Trophoblast cell (in vitro differentiated cells and primary cell): ENCODE results near the gene THNSL1.

Experiments
- DNase-seq, 2 donors: peaks; one replicate each; pipeline ENCODE4 v3.0.0-alpha.2; 2016
- H2AFZ ChIP-seq: 2 replicates; pipeline ENCODE4 v1.6.1; 2013; ENCODE audit warnings: low read length, moderate library complexity, mild to moderate bottlenecking; ENCODE audit not compliant: insufficient read depth, poor library complexity
- H2AK5ac ChIP-seq: 2 replicates; pipeline ENCODE4 v1.6.1; 2013; ENCODE audit warnings: mild to moderate bottlenecking, low read length
- H2BK120ac ChIP-seq: 2 replicates; pipeline ENCODE4 v1.6.1; 2013; ENCODE audit warnings: low read length, mild to moderate bottlenecking, moderate library complexity; ENCODE audit not compliant: insufficient read depth, poor library complexity
- H2BK12ac ChIP-seq: 2 replicates; pipeline ENCODE4 v1.6.1; 2013; ENCODE audit warnings: mild to moderate bottlenecking, low read length, moderate library complexity
- H2BK5ac ChIP-seq: 2 replicates; pipeline ENCODE4 v1.6.1; 2013; ENCODE audit warnings: low read length, low read depth, moderate library complexity, mild to moderate bottlenecking; ENCODE audit not compliant: poor library complexity
- H3K14ac ChIP-seq: 2 replicates; pipeline ENCODE4 v1.6.1; 2013; ENCODE audit warnings: mild to moderate bottlenecking, low read length
- H3K18ac ChIP-seq: 2 replicates; pipeline ENCODE4 v1.6.1; 2013; ENCODE audit warnings: mild to moderate bottlenecking, low read length
- H3K23ac ChIP-seq: 2 replicates; pipeline ENCODE4 v1.6.1; 2013; ENCODE audit warnings: low read length
- H3K27ac ChIP-seq: 2 replicates; pipeline ENCODE4 v1.5.1; 2013; ENCODE audit warnings: low read depth, mild to moderate bottlenecking, inconsistent platforms, low read length, moderate library complexity
- H3K27me3 ChIP-seq: 2 replicates; pipeline ENCODE4 v1.6.1; 2013; ENCODE audit warnings: inconsistent platforms, mild to moderate bottlenecking, low read length, moderate library complexity; ENCODE audit not compliant: insufficient read depth
- H3K36me3 ChIP-seq, 2 experiments: 1 replicate in 1 of 2; 2 replicates in 1 of 2; pipeline ENCODE4 v1.6.1; 2013; ENCODE audit warnings: low read length in 2 of 2, mild to moderate bottlenecking in 2 of 2, moderate library complexity in 1 of 2; ENCODE audit not compliant: insufficient read depth in 2 of 2, control insufficient read depth in 1 of 2
- H3K4ac ChIP-seq: 2 replicates; pipeline ENCODE4 v1.6.1; 2013; ENCODE audit warnings: low read depth, mild to moderate bottlenecking, low read length, moderate library complexity
- H3K4me1 ChIP-seq, 2 experiments: 1 replicate in 1 of 2; 2 replicates in 1 of 2; pipeline ENCODE4 v1.6.1; 2013; ENCODE audit warnings: low read length in 2 of 2, mild to moderate bottlenecking in 2 of 2, moderate library complexity in 1 of 2; ENCODE audit not compliant: insufficient read depth in 2 of 2, control insufficient read depth in 1 of 2
- H3K4me2 ChIP-seq: 2 replicates; pipeline ENCODE4 v1.6.1; 2013; ENCODE audit warnings: inconsistent platforms, mild to moderate bottlenecking, low read length, moderate library complexity
- H3K4me3 ChIP-seq: 2 replicates; pipeline ENCODE4 v1.5.1; 2013; ENCODE audit warnings: mild to moderate bottlenecking, low read depth, low read length, inconsistent platforms
- H3K79me1 ChIP-seq: one replicate; pipeline ENCODE4 v1.6.1; 2013; ENCODE audit warnings: low read length
- H3K79me2 ChIP-seq: 2 replicates; pipeline ENCODE4 v1.6.1; 2013; ENCODE audit warnings: low read length, mild to moderate bottlenecking; ENCODE audit not compliant: control insufficient read depth, insufficient read depth, poor library complexity
- H3K9ac ChIP-seq: 2 replicates; pipeline ENCODE4 v1.6.1; 2013; ENCODE audit warnings: mild to moderate bottlenecking, low read length
- H3K9me3 ChIP-seq: 2 replicates; pipeline ENCODE4 v1.6.1; 2013; ENCODE audit warnings: low read depth, mild to moderate bottlenecking, control low read depth, inconsistent platforms, low read length; ENCODE audit not compliant: insufficient read depth
- H4K12ac ChIP-seq: 2 replicates; pipeline ENCODE4 v1.6.1; 2013; ENCODE audit warnings: low read depth, mild to moderate bottlenecking, low read length, moderate library complexity
- H4K8ac ChIP-seq: 2 replicates; pipeline ENCODE4 v1.6.1; 2013; ENCODE audit warnings: low read depth, mild to moderate bottlenecking, low read length, moderate library complexity
- H4K91ac ChIP-seq: one replicate; pipeline ENCODE4 v1.6.1; 2013; ENCODE audit warnings: low read depth, mild to moderate bottlenecking, low read length, moderate library complexity
- WGBS: extraction: QIAGEN DNeasy Blood & Tissue Kit; methylation state at CpG from one replicate; pipeline ENCODE4 v1.1.7; 2013; ENCODE audit warnings: missing lambda C conversion rate; ENCODE audit not compliant: insufficient read length, insufficient coverage; ENCODE audit errors: extremely low coverage; 5-methylcytosine and 5-hydroxymethylcytosine counted together

Gene THNSL1

GRCh38 chr10:25050402-25050801, 34.0 kb downstream of the THNSL1 start:
- H3K23ac ChIP-seq = no peak overlapping the region
- no peaks in the 10 kb centered on the region for H3K79me2 ChIP-seq
- H3K27ac ChIP-seq = no peak overlapping the region
- H3K9me3 ChIP-seq = no peaks in the 10 kb centered on the region
- H2AFZ ChIP-seq = no peak overlapping the region
- DNase-seq = no peak
- no peak overlapping the region for H3K4me3 ChIP-seq
- no peaks in the 10 kb centered on the region for H3K4me1 ChIP-seq
- H4K12ac ChIP-seq = no peak overlapping the region
- no peaks in the 10 kb centered on the region for H3K36me3 ChIP-seq
- H2BK120ac ChIP-seq = no peak overlapping the region
- no peak overlapping the region for H2BK12ac ChIP-seq
- no peak overlapping the region for H3K14ac ChIP-seq
- no peak overlapping the region for H3K4ac ChIP-seq
- no peak overlapping the region for H3K9ac ChIP-seq
- no peak overlapping the region for H3K18ac ChIP-seq
- WGBS = no CpG with 5 or more reads among the region's 9 CpGs
- H4K8ac ChIP-seq = no peak overlapping the region
- H4K91ac ChIP-seq = no peak overlapping the region
- no peak overlapping the region for H2AK5ac ChIP-seq
- H2BK5ac ChIP-seq = no peak overlapping the region
- H3K27me3 ChIP-seq = no peaks in the 10 kb centered on the region
- H3K79me1 ChIP-seq = no peaks in the 10 kb centered on the region
- no peak overlapping the region for H3K4me2 ChIP-seq

GRCh38 chr10:25052012-25052411, 35.6 kb downstream of the THNSL1 start:
- no CpG with 5 or more reads among the region's 1 CpG for WGBS

GRCh38 chr10:25056726-25057125, 40.3 kb downstream of the THNSL1 start:
- no peak overlapping the region for H3K14ac ChIP-seq
- H4K8ac ChIP-seq = no peak overlapping the region
- no peak overlapping the region for H3K4me3 ChIP-seq
- no peaks in the 10 kb centered on the region for H3K36me3 ChIP-seq
- peaks cover 15 to 20% of the 10 kb centered on the region in 2 experiments for H3K4me1 ChIP-seq
- DNase-seq = no peak
- no peak overlapping the region for H3K18ac ChIP-seq
- H2BK120ac ChIP-seq = no peak overlapping the region
- no peak overlapping the region for H4K12ac ChIP-seq
- H4K91ac ChIP-seq = no peak overlapping the region
- no peak overlapping the region for H2BK12ac ChIP-seq
- H3K79me1 ChIP-seq = peaks cover 22% of the 10 kb centered on the region
- H2BK5ac ChIP-seq = no peak overlapping the region
- no peak overlapping the region for H3K4me2 ChIP-seq
- no peak overlapping the region for H3K23ac ChIP-seq
- H3K27ac ChIP-seq = no peak overlapping the region
- no peak overlapping the region for H3K4ac ChIP-seq
- no peak overlapping the region for H2AK5ac ChIP-seq
- H3K79me2 ChIP-seq = peaks cover 9% of the 10 kb centered on the region
- H3K27me3 ChIP-seq = no peaks in the 10 kb centered on the region
- no peak overlapping the region for H2AFZ ChIP-seq
- no peaks in the 10 kb centered on the region for H3K9me3 ChIP-seq
- no peak overlapping the region for H3K9ac ChIP-seq
- no CpG with 5 or more reads among the region's 3 CpGs for WGBS

More at GRCh38 chr10:25052012-25052411, 35.6 kb downstream of the THNSL1 start:
- no peaks in the 10 kb centered on the region for H3K27me3 ChIP-seq
- H3K36me3 ChIP-seq = no peaks in the 10 kb centered on the region
- no peaks in the 10 kb centered on the region for H3K9me3 ChIP-seq
- no peak overlapping the region for H2BK5ac ChIP-seq
- no peak overlapping the region for H2BK120ac ChIP-seq
- no peak overlapping the region for H4K12ac ChIP-seq
- no peak overlapping the region for H3K18ac ChIP-seq
- no peak for DNase-seq
- no peak overlapping the region for H3K9ac ChIP-seq
- H3K27ac ChIP-seq = no peak overlapping the region
- no peak overlapping the region for H4K91ac ChIP-seq
- H3K14ac ChIP-seq = no peak overlapping the region
- no peak overlapping the region for H2AFZ ChIP-seq
- H3K79me2 ChIP-seq = no peaks in the 10 kb centered on the region
- no peak overlapping the region for H2BK12ac ChIP-seq
- H3K79me1 ChIP-seq = no peaks in the 10 kb centered on the region
- no peak overlapping the region for H4K8ac ChIP-seq
- H3K4me2 ChIP-seq = no peak overlapping the region
- no peaks in the 10 kb centered on the region for H3K4me1 ChIP-seq
- no peak overlapping the region for H2AK5ac ChIP-seq
- H3K4me3 ChIP-seq = no peak overlapping the region
- no peak overlapping the region for H3K23ac ChIP-seq
- H3K4ac ChIP-seq = no peak overlapping the region

- Histone ChIP-seq H3K79me1 (peaks cover 32% of the 10 kb centered on the region), H3K4me2 (no peak overlapping the region), H3K27ac (no peak overlapping the region), H2AK5ac (no peak overlapping the region), H3K23ac (no peak overlapping the region), H2BK12ac (peak overlapping the region; percentile 46), H3K9ac (no peak overlapping the region), H3K4ac (no peak overlapping the region), H3K9me3 (no peaks in the 10 kb centered on the region), H2BK5ac (no peak overlapping the region), H4K91ac (peak overlapping the region; percentile 16), H3K4me3 (no peak overlapping the region), H2BK120ac (no peak overlapping the region), H3K36me3 (no peaks in the 10 kb centered on the region), H2AFZ (no peak overlapping the region), H4K12ac (no peak overlapping the region), H3K14ac (no peak overlapping the region), H3K18ac (no peak overlapping the region), H4K8ac (no peak overlapping the region), H3K79me2 (peaks cover 9% of the 10 kb centered on the region), H3K27me3 (no peaks in the 10 kb centered on the region), H3K4me1 (peaks cover 16 to 25% of the 10 kb centered on the region in 2 experiments)
- WGBS = no CpG with 5 or more reads among the region's 4 CpGs
- DNase-seq = no peak
Measured at GRCh38 chr10:25057886-25058285, 41.5 kb downstream of the THNSL1 start.
